ES-I3 (cell line): Measurements from ENCODE around the gene SMURF2.
"Not testable (repeated sequence)": the region's sequence is repeated elsewhere in the genome, so short reads cannot be mapped to it uniquely, and the experiment has no call there.

Experiments
- H3K36me3 ChIP-seq: 2 replicates; pipeline ENCODE4 v1.6.1; 2013; ENCODE audit warnings: mild to moderate bottlenecking, low read length, control low read depth, moderate library complexity; ENCODE audit not compliant: insufficient read depth
- H3K4me1 ChIP-seq: 2 replicates; pipeline ENCODE4 v1.6.1; 2013; ENCODE audit warnings: mild to moderate bottlenecking, control low read depth, low read length; ENCODE audit not compliant: insufficient read depth
- H3K9ac ChIP-seq: 2 replicates; pipeline ENCODE4 v1.6.1; 2013; ENCODE audit warnings: low read depth, mild to moderate bottlenecking, low read length, moderate library complexity
- H3K9me3 ChIP-seq: 2 replicates; pipeline ENCODE4 v1.6.1; 2013; ENCODE audit warnings: mild to moderate bottlenecking, low read length, moderate library complexity; ENCODE audit not compliant: control insufficient read depth, insufficient read depth

SMURF2 gene

DNA sequence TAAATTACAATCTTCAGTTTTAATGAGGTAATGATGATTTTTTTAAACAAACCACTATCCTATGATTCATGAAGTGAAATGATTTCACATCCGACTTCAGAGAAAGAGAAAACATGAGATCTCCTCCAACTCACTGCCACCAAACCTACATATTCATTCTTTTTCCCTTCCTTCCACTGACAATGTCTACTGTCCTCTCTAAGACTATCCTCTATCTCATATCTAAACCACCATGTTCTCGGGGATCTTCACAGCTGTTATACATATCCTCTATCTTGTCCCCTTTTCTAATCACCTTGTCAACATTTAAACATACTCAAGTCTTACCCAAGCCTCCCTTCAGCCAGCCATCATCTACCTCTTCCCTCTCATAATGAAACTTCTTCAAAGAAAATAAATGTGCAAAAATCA, 53.5 kb downstream of the SMURF2 start:
- Histone ChIP-seq H3K36me3 (no peaks in the 10 kb centered on the region; the same call in 1 of the 2 replicates), H3K9me3 (no peaks in the 10 kb centered on the region), H3K9ac (no peak overlapping the region), H3K4me1 (no peaks in the 10 kb centered on the region)

- Histone ChIP-seq H3K9ac (no peak overlapping the region), H3K36me3 (no peaks in the 10 kb centered on the region; the same call in 1 of the 2 replicates), H3K4me1 (no peaks in the 10 kb centered on the region), H3K9me3 (no peaks in the 10 kb centered on the region)
Measured at GRCh38 chr17:64607862-64608565, 54.1 kb downstream of the SMURF2 start.

DNA sequence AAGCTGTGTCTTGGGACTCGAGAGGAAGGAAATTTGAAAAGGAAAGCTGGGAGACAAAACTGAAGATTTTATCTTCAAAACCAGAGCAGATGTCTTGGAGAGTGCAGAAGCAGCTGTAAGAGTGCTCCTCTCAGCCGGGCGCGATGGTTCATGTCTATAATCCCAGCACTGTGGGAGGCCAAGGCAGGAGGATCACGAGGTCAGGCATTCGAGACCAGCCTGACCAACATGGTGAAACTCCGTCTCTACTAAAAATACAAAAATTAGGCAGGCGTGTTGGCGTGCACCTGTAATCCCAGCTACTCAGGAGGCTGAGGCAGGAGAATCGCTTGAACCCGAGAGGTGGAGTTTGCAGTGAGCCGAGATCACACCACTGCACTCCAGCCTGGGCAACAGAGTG, 57.6 kb downstream of the SMURF2 start:
- H3K36me3 ChIP-seq, H3K9me3 ChIP-seq, H3K9ac ChIP-seq, H3K4me1 ChIP-seq: not testable (repeated sequence)

- Histone ChIP-seq H3K9ac (no peak overlapping the region), H3K4me1 (peaks cover 7% of the 10 kb centered on the region; the same call in 1 of the 2 replicates), H3K36me3 (no peaks in the 10 kb centered on the region; the same call in 1 of the 2 replicates), H3K9me3 (no peaks in the 10 kb centered on the region)
Measured at GRCh38 chr17:64603987-64604386, 58.1 kb downstream of the SMURF2 start.

DNA sequence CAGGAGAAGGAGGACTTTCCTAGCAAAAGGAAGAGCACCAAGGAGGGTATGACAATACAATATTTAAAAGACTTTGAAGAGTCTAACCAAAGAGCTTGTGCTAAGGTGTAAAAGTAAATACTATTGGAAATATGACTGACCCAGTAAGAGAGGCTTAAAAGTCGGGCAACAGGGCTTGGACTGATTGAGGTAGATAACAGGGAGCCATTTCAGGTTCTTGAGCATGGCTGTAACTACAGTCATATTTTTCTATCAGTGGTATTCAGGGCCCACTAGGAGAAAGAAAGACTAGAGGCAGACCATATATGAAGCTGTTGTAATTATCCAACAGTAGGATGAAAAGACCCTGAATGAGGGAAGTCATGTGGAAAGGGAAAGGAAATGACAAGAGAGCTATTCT, 62.3 kb downstream of the SMURF2 start:
- no peaks in the 10 kb centered on the region; the same call in 1 of the 2 replicates for H3K36me3 ChIP-seq
- H3K9me3 ChIP-seq = no peaks in the 10 kb centered on the region
- H3K9ac ChIP-seq = no peak overlapping the region
- peaks cover 7% of the 10 kb centered on the region; the same call in 1 of the 2 replicates for H3K4me1 ChIP-seq

DNA sequence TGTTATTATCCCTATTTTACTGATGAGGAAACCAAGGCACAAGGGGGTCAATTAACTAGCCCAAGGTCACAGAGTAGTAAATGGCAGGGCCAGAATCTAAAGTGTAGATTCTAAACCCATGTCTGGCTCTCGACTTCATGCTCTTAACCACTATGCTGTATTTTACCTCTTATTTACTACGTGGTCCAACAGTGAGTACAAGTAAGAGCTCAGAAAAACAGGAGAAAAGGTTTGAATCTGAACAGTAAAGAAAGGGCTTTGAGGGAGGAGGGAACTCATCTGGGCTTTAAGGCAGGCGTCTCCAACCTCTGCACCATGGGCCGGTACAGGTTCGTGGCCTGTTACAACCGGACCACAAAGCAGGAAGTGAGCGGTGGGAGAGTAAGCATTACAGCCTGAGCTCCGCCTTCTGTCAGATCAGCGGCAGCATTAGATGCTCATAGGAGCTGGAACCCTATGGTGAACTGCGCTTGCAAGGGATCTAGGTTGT, 62.9 kb downstream of the SMURF2 start:
- Histone ChIP-seq H3K9ac (no peak overlapping the region), H3K4me1 (peaks cover 7% of the 10 kb centered on the region; the same call in 1 of the 2 replicates), H3K9me3 (no peaks in the 10 kb centered on the region), H3K36me3 (no peaks in the 10 kb centered on the region)

DNA sequence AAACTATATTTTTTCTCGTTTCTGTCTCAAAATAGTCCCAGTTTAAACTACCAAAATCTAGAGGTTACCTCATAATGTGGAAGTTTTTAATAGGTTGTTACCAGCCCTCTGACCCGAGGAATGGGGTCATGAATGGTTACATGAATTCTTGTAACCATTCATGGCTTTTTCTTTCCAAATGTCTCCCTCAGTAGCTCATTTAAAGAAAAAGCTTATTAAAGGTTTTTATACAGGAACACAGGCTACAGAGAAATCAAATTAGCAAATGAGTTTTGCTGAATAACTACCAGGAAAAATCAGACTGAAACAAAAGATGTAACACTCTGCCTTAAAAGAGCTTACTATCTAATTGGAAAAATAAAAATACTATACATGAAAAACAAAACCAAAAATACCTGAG, 63.4 kb downstream of the SMURF2 start:
- H3K9ac ChIP-seq = no peak overlapping the region
- no peaks in the 10 kb centered on the region for H3K9me3 ChIP-seq
- H3K4me1 ChIP-seq = peaks cover 7% of the 10 kb centered on the region; the same call in 1 of the 2 replicates
- no peaks in the 10 kb centered on the region for H3K36me3 ChIP-seq

DNA sequence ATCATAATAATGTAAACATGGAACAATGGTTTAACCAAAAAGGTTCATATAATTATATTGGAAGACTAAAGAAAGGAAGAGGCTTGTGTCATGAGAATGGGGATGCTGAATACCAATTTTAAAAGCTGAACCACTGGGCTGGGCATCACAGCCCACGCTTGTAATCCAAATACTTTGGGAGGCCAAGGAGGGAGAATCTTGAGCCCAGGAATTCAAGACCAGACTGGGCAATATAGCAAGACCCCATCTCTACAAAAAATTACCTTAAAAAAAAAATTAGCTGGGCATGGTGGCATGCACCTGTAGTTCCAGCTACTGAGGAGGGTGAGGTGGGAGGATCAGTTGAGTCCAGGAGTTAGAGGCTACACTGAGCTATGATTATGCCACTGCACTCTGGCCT, 65.1 kb downstream of the SMURF2 start:
- no peak overlapping the region for H3K9ac ChIP-seq
- peaks cover 7% of the 10 kb centered on the region; the same call in 1 of the 2 replicates for H3K4me1 ChIP-seq
- no peaks in the 10 kb centered on the region for H3K36me3 ChIP-seq
- H3K9me3 ChIP-seq = no peaks in the 10 kb centered on the region

GRCh38 chr17:64596439-64596838, 65.7 kb downstream of the SMURF2 start:
- H3K4me1 ChIP-seq = peaks cover 7% of the 10 kb centered on the region; the same call in 1 of the 2 replicates
- H3K9ac ChIP-seq = no peak overlapping the region
- no peaks in the 10 kb centered on the region for H3K9me3 ChIP-seq
- H3K36me3 ChIP-seq = no peaks in the 10 kb centered on the region

DNA sequence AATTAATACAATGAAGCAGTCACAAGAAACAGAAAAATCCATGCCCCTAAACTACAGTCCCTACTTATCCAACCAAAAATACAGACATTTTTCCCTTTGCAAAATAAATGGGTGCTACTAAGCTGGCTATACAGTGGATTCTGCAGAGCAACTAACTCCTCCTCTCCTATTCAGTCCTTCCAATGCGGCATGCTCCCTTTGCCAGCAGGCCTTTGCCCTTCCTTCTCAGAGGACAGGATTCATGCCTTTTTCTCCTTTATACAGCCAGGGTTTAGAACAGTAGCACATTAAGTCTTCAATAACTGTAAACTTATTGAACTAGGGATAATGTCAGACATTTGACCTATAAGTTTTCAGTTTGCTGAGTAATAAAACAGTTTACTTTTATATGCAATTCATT, 70.2 kb downstream of the SMURF2 start:
- no peaks in the 10 kb centered on the region for H3K9me3 ChIP-seq
- H3K4me1 ChIP-seq = no peaks in the 10 kb centered on the region
- no peak overlapping the region for H3K9ac ChIP-seq
- H3K36me3 ChIP-seq = no peaks in the 10 kb centered on the region

- Histone ChIP-seq H3K9me3 (no peaks in the 10 kb centered on the region), H3K4me1 (peaks cover 7% of the 10 kb centered on the region; the same call in 1 of the 2 replicates), H3K36me3 (0 out of 2 replicates have a peak, but pooled peaks cover 5% of the 10 kb centered on the region), H3K9ac (no peak overlapping the region)
Measured at GRCh38 chr17:64585146-64585545, 77.0 kb downstream of the SMURF2 start.

- no peak overlapping the region for H3K9ac ChIP-seq
- peaks cover 10% of the 10 kb centered on the region; the same call in 1 of the 2 replicates for H3K36me3 ChIP-seq
- H3K9me3 ChIP-seq = no peaks in the 10 kb centered on the region
- H3K4me1 ChIP-seq = peaks cover 7% of the 10 kb centered on the region; the same call in 1 of the 2 replicates
Measured at GRCh38 chr17:64583038-64583437, 79.1 kb downstream of the SMURF2 start.

DNA sequence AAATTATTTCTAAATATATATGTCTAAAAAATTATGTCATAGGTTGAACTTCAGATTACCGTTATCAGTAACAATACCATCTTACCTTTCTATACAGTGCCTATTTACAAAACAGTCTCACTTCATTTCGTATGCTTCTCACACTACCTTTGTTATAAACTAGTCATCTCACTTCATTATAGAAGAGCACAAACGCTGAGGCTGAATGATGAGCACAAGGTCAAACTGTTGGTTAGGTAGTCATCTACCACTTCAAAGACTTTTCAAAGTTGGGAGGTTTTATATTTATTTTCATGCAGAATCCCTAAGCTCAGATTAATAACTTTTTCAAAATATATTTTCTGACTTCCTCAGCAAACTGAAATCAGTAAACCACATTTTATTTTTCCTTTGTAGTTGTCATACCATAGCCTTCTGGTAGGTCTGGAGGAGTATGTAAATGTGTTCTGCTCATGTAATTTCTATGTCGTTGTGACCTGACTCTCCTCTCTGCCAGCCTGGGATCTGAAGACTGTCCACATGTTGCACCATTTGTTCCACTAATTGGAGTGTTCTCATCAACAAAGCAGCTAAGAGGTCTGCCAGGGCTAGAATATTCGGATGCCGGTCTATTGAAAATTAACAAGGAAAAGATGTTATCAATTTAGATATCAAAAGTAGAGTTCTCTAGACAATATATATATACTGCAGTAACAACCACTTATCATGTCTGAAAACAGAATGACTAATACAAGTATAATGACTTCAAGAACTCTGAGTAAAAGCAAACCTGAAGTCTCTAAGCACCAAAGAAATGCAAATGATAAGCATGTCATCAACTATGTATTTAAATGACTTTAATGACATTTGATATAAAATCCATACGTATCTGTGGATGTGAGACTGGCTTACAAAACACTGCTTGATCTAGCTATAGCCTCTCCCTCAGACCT, 81.5 kb downstream of the SMURF2 start:
- peaks cover 10% of the 10 kb centered on the region; the same call in 1 of the 2 replicates for H3K36me3 ChIP-seq
- peaks cover 7% of the 10 kb centered on the region; the same call in 1 of the 2 replicates for H3K4me1 ChIP-seq
- no peaks in the 10 kb centered on the region for H3K9me3 ChIP-seq
- no peak overlapping the region for H3K9ac ChIP-seq

DNA sequence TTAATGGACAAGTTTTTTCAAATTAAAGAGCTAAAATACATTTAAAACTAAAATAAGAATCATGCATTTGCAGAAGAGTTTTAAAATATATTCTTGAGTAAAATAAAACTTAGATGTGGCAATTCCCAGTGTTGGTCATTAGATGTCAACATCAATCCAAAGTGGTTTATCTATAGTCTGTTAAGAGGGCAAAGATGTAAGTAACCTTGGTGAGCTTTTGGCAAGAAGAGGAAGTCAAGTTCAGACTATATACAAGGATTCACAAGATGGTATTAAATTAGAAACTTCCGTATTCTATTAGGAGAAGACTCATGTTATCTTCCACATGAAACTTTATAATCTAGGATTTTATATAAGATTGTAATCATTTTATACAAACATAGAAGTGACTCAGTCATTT, 82.2 kb downstream of the SMURF2 start:
- H3K9me3 ChIP-seq = no peaks in the 10 kb centered on the region
- H3K4me1 ChIP-seq = peaks cover 7% of the 10 kb centered on the region; the same call in 1 of the 2 replicates
- H3K36me3 ChIP-seq = peaks cover 10% of the 10 kb centered on the region; the same call in 1 of the 2 replicates
- no peak overlapping the region for H3K9ac ChIP-seq
